Measurements from ENCODE around the gene HBP1.
"Not testable (repeated sequence)": the region's sequence is repeated elsewhere in the genome, so short reads cannot be mapped to it uniquely, and the experiment has no call there.

HBP1 gene

DNA sequence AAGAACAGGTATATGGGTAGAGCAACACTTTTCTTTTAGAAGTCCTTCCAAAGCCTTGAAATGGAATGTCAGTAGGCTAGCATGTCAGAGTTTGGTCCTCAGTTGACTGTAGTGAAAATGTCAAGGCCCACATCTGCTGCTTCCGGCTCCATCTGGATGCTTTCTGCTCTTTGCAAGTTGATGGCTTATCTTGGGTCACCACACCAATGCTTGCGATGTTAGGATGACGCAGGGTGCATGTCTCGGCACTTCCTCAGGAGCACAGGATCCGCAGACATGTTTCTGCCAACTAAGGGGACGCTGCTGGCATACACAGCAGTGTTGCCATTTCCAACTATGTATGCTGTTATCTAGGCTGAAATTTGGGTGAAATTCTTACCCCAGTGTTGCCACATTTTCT is 14.0 kb upstream of the HBP1 start:
- no peak for DNase-seq (ENCODE audit: low spot score)

DNA sequence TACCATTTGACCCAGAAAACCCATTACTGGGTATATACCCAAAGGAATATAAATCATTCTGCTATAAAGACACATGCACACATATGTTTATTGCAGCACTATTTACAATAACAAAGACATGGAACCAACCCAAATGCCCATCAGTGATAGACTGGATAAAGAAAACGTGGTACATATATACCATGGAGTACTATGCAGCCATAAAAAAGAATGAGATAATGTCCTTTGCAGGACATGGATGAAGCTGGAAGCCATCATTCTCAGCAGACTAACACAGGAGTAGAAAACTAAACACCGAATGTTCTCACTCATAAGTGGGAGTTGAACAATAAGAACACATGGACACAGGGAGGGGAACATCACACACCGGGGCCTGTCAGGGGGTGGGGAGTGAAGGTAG is 13.1 kb upstream of the HBP1 start:
- not testable (repeated sequence) for DNase-seq (ENCODE audit: low spot score)

DNA sequence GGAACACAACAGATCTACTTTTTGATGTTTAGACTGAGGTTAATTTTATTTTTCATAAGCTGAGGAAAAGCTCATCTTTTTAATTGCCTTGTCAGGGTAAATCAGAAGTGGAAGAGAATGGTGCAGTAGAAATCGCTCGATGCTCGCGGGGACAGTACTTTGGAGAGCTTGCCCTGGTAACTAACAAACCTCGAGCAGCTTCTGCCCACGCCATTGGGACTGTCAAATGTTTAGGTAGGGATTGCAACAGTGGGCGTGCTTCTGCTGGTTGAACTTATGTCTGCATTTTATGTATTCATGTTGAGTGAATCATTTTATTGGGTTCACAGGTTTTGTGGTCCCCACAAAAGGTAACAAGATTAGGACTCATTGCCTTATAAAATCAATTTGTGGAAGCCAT is 11.7 kb upstream of the HBP1 start:
- DNase-seq (ENCODE audit: low spot score) = no peak

DNA sequence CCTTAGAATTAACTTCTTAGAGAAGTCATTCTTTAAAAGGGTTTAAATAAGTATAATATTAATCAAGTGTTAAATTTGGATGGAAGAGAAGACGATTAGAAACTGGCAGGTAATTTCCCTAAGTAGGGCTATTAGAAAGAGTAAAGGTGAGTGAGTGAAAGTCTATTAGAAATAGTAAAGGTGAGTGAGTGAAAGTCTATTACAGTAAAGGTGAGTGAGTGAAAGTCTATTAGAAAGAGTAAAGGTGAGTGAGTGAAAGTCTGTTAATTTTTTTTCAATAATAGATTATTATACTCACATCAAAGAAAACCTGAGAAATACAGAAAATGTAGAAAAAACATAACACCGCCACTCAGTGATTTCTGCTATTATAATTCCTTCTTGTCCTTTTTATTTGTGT is 10.8 kb upstream of the HBP1 start:
- DNase-seq (ENCODE audit: low spot score) = no peak

DNA sequence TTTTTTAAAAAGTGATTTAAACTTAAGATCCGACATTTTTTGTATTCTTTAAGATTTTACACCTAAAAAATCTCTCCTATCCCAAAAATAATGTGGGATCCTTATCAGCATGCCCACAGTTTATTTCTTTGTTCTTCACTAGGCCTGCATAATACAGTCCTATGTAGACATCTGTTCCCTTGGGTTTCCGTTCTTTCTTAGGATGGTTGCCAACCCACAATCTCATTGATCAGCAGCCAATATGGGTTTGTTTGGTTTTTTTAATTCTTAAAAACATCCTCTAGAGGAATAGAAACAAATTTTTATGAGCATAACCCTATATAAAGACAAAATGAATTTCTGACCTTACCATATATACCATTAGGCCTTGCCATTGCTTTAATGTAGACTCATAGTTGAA is 8.4 kb upstream of the HBP1 start:
- DNase-seq (ENCODE audit: low spot score) = no peak

DNA sequence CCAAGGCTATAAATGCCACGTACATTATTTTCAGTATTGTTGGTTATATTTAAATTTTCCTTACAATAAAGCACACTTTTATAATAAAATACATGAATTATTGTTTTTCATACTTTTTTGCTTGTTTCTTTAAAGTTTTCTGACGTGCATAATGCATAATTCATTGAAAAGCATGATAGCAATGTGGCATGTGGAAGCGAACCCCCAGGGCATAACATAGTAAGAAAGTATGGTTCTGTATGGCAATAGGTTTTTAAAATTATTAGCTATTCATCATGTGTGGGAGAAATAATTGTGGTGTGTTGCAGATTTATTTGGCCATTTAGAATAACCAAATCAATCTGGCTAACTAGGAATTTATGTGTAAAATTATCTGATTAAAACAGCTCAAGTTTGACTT is 7.4 kb upstream of the HBP1 start:
- DNase-seq (ENCODE audit: low spot score) = no peak

DNA sequence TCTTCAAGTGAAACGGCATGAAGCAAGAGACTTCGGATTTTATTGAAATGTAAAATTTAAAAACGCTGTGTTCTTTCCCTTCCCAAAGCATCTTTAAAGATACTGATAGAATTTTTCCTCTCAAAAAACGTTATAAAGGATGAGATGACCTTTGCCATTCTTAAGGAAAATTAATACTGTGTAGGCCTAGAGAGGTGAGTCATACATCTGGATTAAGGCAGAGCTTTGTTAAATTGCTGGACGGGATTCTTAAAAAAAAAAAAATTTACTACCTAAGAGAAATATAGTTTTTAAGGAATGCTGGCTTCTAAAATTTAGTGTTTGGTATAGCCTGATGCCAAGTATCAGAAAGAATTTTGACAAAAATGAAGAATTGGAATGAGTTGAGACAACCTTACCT is 6.3 kb upstream of the HBP1 start:
- no peak for DNase-seq (ENCODE audit: low spot score)

DNA sequence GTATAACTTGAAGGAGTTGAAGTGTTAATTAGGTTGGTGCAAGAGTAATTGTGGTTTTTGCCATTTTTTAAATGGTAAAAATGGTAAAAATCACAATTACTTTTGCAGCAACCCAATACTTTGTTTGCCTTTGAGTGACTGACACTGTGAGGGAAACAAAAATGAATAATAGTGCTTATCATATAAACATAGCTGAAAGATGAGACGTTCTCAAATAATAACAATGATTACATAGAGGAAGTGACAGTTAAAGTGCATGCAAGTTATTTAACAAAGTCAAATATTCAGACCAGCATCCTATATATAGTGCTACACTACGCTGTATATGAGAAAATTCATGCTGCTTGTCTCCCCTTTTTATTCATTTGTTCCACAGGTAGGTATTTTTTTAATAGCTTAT is 4.7 kb upstream of the HBP1 start:
- no peak for DNase-seq (ENCODE audit: low spot score)

DNA sequence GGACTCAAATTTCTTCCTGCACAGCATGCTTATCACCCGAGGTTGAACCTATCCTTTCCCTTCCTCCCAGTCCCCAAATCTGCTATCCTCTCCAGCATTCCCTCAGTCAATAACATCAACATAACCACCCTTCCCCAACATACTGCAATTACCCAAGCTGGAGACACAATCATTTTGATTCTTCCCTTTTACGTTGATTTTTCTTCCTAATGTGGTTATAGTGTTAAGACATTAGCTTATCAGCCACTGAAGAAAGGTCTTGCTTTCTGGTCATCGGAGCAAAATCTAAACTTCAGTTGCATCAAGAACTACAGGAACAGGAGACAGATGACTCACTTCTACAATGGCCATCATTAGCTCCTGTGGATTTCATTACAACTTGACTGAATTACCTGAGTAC is 3.5 kb upstream of the HBP1 start:
- no peak for DNase-seq (ENCODE audit: low spot score)

DNA sequence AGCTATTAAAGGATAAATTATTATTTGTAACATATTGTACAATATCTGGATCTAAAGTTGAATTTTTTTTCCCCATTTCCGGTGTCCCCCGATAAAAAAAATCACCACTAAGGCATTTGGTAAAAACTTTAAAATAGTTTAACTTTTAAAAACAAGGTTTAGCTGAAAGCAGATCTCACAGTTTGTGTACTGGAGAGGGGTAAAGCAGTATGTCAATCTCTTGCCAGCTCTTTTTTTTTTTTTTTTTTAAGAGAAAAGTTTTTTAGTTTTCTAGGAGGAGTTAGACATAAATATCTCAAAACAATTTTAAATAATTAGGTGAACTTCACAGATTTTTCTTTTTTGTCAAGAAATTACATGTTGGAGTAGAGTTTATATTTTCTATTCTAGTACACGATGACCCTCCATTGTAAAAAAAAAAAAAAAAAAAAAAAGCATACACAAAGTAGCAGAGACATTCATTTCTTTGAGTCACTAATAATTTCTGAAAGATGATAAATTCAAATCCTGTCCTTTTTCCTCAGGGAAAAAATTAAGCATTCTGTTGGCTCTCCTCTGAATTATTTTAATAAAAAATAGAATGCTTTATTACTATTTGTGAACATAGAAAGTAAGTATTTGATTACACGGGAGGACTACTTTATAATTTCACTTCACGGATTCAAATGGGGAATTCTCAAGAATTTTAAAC is 1.9 kb upstream of the HBP1 start:
- no peak for DNase-seq (ENCODE audit: low spot score)

DNA sequence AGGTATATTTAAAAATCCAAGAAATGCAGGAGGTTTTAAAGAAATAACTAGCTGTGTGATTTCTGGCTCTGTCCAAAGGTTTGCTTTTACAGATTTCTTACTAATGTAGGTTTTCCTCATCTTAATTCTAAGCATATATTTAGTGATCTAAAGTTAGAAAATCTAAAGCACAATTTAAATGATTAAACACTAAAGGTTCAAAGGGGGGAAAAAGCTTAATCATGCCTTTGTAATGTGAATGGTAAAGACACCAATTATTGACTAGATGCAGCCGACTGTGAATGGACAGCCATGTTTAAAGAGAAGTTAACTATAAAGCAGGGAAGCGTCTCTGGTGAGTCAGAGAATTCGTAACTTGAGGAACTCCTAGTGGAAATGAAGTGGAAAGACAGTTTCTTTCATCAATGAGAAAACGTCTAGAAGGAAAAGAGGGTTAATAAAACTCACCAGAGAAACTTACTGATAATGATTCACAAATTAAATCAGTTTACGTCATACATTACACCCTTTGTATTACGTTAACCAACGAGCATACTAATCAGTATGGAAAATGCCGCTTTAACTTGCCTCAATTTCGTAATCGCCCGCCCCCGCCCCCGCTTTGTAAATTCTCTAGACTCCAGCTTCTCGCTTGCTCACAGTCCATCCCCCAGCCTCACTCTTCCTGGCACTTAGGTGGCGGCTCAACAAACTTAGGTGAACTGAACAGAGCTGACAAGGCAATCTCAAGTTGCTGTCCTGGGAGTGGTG is 1.1 kb upstream of the HBP1 start:
- peak; percentile 94 for DNase-seq (ENCODE audit: low spot score)

DNA sequence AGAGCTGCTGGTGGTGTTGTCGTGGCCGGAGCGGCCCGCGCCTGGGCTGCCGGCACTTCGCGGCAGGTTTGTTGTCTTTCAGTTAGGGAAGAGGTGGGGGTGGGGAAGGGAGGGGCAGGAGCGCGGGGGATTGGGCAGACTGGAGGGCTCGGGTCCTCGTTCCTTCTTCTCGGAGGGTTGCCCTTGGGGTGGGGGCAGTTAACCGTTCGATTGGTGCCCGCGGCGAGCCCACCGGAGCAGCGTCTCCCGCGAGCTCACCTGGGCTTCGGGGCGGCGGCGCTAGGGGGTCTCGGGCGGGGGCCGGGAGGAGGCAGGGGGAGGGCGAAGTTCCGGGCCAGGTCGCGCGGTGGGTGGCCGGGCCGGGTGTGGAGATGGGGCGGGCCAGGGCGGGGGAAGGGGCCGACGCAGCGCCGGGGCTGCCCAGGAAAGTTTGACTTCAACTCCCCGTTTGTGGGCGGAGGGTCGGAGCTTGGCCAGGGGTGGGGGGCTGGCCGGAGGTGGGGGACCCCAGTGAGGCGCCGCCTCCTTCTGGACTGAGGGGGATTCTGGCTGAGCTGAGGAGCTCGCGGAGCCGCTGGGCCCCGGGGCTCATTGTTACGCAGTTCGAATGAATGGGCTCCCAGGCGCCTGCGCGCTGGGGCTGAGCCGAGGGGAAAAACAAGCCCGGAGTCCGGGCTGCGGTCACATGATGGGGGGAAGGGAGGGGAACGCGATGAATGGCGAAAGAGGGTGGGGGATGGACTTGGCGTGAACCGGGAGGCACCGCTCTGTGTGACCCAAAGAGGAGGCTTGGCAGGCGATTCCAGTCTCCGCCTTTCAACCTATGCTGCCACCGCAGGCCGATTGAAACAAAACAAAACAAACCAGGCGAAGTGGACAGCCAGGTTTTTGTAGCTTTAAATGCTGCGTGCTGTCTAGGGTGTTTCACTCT is 582 bp downstream of the HBP1 start:
- peak; percentile 94 for DNase-seq (ENCODE audit: low spot score)

DNA sequence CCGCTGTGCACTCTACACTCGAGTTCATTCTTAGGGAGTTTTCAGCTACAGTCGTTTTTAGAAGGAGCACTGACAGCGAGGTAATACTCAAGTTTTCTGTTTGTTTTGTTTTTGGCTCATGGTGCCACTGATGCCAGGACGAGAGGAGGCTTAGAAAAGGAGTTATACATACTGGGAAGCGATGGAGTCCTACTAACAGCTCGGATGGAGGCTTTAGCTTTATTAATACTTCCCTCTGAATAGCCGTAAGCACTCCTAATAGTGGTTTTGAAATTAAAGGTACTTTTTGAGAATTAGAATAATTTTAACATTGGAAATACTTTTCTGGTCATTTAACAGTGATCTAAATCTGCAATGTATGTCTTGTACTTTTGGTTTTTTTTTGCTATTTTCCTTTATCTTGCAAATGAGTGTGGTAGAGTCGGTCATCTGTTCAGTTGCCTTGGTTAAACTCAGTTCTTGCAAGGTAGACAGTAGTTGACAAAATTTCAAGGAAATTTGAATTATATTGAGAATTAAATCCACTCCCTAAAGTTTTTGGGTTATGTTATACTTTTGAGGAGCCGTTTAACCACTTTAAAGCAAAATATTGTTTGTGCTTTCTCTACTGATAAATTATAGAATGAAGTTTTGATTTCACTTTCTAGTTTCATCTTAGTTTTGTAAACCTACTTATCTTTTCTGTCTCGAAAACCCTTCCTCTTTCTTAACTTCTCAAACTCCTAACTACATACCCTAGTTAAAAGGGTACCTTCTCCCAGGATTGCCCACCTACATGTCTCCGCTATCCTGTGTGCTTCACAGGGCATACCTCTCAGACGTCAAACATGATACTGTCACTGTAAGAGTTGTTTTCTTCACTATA is 1.5 kb downstream of the HBP1 start:
- DNase-seq (ENCODE audit: low spot score) = no peak

DNA sequence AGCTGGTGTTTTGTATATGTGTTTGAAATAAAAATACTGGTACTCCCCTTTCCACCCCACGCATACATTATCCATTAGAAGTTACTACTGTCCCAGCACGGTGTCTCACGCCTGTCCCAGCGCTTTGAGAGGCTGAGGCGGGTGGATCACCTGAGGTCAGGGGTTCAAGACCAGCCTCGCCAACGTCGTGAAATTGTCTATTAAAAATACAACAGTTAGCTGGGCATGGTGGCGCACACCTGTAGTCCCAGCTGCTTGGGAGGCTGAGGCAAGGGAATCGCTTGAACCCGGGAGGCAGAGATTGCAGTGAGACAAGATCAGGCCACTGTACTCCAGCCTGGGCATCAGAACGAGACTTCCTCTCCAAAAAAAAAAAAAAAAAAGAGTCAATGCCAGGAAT is 2.7 kb downstream of the HBP1 start:
- no peak for DNase-seq (ENCODE audit: low spot score)

DNA sequence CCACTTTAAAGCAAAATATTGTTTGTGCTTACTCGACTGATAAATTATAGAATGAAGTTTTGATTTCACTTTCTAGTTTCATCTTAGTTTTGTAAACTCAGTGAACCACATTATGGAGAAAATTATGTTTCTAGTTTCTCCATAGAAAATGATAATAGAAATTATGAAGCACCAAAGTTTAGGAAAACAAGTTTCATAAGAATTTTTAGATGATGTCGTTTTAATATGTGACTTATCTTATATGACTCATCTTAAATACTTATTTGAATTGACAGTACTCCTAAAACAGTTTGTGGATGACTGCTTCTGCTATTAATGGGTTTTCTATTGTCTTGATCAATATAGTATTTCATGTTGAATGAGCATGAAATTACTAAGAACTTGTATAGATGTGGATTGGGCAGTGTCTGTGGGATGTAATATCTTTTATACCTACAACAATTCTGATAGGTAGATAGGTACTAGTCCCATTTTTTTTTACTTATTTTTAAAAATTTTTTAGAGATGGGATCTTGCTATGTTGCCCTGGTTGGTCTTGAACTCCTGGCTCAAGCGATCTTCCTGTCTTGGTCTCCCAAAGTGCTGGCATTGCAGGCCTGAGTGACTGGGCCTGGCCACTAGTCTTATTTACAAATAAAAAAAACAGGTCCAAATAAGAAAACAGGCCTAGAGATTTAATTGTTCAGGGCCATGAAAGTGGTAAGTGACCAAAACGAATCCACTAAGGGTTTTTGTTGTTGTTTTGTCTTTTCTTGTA is 3.7 kb downstream of the HBP1 start:
- peak; percentile 49 for DNase-seq (ENCODE audit: low spot score)

DNA sequence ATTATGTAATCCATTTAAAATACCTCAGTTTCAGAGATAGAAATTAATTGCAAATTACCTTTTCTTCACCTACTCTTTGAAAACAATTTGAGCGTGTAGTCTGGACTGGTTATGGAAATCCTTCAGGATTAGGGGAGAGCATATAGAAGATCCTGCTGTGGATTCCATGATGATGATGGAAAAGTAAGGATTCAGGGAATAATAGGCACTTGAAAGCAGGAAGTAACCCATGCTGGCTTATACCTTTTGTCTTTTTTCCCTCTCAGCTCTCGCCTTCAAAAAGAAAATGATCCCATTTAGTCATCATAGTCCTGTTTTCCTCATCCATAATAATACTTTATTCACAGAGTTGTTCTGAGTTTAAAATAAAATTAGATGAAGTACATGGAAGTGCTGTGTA is 4.4 kb downstream of the HBP1 start:
- no peak for DNase-seq (ENCODE audit: low spot score)

DNA sequence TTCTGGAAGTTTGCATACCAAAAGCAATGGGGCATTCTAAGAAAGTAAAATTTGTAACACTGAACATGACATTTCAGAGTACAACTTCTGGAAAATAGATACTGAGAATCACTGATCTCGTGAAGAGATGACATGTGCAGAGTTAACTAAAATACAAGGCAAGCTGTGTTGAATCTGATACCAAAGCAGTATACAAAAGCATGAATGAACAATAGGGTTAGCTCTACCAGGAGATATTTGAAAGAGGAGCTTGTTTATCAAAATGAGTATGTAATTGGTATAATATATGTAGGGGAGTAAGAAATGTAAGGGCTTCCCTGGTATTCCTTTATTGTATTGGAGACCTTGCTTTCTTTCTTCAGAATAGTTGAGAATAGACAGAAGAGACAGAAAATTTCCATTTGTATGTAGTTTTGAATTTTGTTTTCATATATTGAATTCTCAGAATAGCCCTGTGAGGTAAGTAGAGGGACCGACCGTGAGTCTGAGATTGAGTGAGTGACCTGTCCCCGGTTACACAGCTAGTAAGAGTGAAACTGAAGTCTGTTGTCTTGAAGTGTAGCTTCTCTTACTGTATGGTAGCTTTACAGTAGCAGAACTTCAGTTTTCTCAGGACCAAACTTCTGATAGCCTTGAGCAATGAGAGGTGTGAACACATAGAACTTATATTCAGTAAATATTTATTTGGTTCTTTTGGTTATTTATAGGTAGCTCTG is 5.0 kb downstream of the HBP1 start:
- no peak for DNase-seq (ENCODE audit: low spot score)

DNA sequence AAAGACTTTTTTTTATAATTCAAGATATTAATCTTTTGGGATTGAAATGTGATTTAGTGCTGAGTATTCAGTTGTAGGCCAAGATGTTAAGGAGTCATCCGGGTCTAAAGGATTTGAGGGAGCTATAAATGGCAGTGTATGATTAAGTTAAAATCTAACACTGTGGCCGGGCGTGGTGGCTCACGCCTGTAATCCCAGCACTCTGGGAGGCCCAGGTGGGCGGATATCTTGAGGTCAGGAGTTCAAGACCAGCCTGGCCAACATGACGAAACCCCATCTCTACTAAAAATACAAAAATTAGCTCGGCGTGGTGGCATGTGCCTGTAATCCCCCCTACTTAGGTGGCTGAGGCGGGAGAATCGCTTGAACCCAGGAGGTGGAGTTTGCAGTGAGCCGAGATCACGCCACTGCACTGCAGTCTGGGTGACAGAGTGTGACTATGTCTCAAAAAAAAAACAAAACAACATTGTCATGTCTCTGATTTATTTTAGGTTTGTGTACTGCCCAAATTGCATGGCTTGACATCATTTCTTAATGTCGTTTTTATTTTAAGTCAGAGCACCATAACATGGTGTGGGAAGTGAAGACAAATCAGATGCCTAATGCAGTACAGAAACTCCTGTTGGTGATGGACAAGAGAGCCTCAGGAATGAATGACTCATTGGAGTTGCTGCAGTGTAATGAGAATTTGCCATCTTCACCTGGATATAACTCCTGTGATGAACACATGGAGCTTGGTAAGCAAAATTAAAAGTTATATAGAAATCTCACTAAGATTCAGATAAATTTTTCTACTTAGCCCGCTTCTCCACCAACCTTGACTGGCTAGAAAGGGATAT is 10.7 kb downstream of the HBP1 start:
- DNase-seq (ENCODE audit: low spot score) = peak; percentile 83

DNA sequence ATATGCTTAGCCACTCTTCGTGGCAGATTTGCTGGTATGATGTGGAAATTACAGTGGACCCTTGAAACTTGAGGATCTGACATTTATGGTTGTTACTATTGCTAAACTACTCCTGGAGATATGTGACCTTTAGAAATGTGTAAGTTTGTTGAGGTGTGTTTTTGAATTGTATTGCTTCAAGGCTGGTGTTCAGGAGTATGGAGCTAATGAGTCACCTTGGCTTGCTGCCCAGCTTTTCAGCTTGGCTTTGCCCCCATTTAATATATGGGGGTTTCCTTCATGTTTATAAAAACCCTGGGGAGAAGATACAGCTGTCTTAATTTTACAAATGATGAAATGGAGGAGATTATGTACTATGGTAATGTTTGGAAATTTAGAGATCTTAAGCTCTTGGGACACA is 11.6 kb downstream of the HBP1 start:
- peak; percentile 70 for DNase-seq (ENCODE audit: low spot score)

DNA sequence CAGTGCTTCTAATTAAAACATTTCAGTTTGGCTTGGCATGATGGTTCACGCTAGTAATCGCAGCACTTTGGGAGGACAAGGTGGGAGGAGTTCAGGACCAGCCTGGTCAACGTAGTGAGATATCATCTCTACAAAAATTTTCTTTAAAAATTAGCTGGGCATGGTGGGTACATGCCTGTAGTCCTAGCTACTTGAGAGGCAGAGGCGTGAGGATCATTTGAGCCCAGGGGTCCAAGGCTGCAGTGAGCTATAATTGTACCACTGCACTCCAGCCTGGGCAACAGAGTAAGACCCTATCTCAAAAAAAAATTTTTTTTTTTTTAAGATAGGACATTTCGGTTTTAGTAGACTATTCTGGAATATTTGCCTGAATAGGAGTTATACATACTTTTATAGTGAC is 12.4 kb downstream of the HBP1 start:
- DNase-seq (ENCODE audit: low spot score) = no peak
